ENCODE measurements around the gene SEPTIN11.

GRCh38 chr4:76957004-76957738 is 7.6 kb downstream of the SEPTIN11 start:
- TF ChIP-seq CTCF (IDR thresholded peaks at IDR 0.05) (no peak), POLR2AphosphoS5 (IDR thresholded peaks at IDR 0.05; ENCODE audit: insufficient read depth in 1 of 2, low read depth in 1 of 2) (no peak), POLR2A (IDR thresholded peaks at IDR 0.05) (no peak)
